Measurements from ENCODE around the gene STIM1.

Gene STIM1

DNA sequence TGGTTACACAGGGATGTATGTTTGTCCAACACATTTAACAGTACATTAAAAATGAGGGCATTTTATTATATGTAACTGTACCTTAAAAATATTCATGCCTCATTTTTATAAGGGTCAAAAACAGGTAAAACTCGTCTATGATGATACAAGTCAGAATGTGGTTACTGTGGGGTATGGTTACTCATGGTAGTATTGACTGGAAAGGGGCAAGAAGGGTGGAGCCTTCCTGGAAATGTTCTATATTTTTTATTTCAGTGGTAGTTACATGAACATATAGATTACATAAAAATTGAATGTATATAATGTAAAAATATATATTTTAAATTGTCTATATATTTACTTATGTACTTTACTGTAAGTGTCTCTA is 99.8 kb downstream of the STIM1 start:
- no peak for DNase-seq

DNA sequence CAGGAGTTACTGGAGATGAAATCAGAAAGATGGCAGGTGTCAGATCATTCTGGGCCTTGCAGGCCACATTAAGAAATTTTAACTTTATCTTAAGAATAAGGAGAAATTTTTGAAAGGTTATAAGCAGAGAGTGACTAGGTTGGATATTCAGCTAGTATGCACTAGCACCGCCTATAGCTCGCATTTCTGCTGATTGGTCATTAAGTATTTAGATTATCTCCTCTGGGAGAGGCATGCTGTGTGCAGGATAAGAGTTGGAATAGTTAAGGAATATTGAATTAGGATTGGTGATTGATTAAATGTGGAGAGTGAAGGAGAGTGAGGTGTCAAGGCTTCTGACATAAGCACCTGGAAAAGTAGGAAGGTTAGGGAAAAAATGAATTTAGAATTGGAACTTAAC is 100.6 kb downstream of the STIM1 start:
- DNase-seq: no peak

DNA sequence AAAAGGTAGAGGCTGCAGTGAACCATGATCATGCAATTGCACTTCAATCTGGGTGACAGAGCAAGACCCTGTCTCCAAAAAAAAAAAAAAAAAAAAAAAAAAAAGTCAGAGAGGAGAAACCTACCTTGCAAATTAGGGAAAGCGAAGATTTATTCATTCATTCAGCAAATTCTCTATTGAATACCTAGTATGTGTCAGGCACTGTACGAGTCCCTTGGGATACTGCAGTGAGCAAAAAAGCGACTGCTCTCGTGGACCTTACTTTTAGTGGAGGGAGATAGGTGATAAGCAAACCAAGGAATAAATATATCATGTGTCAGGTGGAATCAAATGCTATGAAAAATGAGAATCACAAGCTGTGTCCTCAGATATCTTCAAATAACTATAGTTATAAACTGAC is 101.3 kb downstream of the STIM1 start:
- DNase-seq: no peak

GRCh38 chr11:3957437-3957836 is 102.0 kb downstream of the STIM1 start:
- no peak for DNase-seq

GRCh38 chr11:3958281-3958680 is 102.8 kb downstream of the STIM1 start:
- DNase-seq: no peak

DNA sequence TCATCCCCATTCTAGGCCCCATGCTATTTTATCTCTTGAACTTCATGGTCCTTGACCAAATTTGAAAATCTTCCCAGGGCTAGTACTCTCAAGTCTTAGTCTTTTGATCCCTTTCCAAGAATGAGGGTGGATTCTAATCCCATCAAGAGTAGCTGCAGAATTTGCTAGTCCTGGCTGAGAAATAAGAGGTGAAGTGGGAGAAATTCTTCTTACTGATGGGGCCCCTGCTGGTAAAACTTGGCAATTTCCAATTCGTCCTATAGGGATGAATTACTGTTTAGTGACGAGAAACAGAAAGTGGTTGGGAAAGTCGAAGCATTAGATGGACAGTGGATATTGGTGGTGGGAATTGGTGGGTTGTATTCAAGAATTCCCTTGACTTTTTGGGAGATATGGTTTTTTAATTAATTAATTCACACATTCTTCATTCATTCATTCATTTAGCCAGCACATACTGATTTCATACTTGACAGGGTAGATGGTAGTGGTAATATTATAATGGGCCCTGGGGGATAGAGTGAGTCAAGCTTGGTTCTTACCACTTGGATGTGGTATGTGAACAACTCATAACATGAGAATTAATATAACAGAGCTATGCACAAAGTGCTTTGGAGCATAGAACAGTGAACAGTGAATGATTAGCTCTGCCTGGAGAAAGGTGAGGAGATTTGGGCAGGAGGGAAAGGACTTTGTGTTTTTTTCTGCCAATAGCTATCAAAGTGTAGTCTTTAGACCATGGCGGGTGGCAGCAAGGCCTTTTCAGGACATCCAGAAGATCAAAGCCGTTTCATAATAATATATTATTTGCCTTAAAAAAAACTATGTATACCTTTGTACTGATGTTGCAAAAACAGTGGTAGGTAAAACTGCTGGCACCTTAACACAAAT is 103.8 kb downstream of the STIM1 start:
- DNase-seq: no peak

- no peak for DNase-seq
Measured at GRCh38 chr11:3959903-3960265, 104.4 kb downstream of the STIM1 start.

- no peak for DNase-seq
Measured at GRCh38 chr11:3962406-3962840, 107.0 kb downstream of the STIM1 start.

- no peak for DNase-seq
Measured at GRCh38 chr11:3964056-3964455, 108.6 kb downstream of the STIM1 start.

GRCh38 chr11:3964935-3965604 is 109.6 kb downstream of the STIM1 start:
- DNase-seq: no peak

DNA sequence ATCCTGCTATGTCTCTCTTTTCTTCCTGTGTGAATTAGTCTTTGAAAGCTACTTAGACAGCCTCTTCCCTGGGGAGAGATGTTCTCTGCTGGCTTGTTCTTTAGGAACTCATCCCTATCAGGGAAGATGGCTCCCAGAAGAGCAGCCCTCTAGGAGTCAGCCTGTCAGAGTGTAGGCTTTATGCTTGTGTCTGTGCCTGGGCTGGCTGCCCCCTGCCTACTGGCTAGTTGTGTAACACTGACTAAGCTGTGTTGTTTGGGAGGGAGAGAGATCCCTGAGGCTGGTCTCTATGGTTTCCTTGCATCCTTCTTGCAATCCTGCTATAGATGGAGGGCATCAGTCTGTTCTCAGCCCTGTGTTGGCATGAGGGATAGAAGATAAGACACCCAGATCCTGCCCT is 112.2 kb downstream of the STIM1 start:
- no peak for DNase-seq

DNA sequence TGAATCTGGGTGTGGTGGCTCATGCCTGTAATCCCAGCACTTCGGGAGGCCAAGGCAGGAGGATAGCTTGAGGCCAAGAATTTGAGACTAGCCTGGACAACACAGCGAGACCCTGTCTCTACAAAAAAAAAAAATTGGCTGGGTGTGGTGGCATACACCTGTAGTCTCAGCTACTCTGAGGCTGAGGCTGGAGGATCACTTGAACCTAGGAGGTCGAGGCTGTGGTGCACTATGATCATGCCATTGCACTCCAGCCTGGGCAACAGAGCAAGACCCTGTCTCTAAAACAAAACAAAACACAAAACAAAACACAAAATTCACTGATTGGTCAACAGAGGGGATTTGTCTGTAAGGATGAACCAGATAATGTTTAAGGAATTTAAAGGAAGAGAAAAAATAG is 113.7 kb downstream of the STIM1 start:
- DNase-seq: no peak

DNA sequence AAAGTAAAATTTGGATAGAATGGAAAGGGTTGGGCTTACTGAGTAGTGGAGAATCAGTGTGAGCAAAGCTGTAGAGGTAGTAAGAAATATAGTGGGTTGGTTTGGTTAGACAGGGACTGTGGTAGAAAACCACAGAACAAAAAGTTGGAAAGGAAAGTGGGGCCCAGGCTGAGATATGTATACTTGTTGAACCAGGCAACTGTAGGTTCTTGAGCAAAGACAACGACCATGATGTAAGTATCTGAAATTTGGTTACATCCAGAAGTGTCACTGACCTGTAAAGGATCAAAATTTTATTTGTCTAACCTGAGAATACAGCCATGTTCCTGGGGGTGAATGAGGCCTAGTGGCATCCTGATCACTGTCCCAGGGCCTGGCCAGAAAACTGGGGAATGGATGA is 114.1 kb downstream of the STIM1 start:
- DNase-seq: no peak

- no peak for DNase-seq
Measured at GRCh38 chr11:3970108-3970507, 114.6 kb downstream of the STIM1 start.

GRCh38 chr11:3971756-3972404 is 116.4 kb downstream of the STIM1 start:
- no peak for DNase-seq

GRCh38 chr11:3972431-3972830 is 117.0 kb downstream of the STIM1 start:
- DNase-seq: no peak

- DNase-seq: no peak
Measured at GRCh38 chr11:3977078-3977477, 121.6 kb downstream of the STIM1 start.

- DNase-seq: no peak
Measured at GRCh38 chr11:3981084-3981633, 125.7 kb downstream of the STIM1 start.

DNA sequence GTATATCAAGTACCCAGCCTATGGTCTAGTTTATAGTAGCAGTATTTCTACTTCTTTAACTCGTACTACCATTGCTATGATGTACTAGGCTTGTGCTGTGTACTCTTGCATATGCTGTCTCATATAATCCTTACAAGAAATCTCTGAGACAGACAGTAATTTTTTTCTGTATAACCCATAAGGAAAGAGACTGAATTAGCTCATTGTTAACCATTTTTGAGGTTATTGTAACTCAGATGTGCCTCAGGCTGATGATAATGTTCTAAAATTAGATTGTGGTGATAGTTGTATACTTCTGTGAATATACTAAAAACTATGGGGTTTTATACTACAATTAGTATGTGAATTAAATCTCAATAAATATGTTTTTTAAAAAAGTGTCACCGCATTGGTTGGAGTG is 127.0 kb downstream of the STIM1 start:
- no peak for DNase-seq

GRCh38 chr11:3983101-3983500 is 127.6 kb downstream of the STIM1 start:
- DNase-seq: no peak

- no peak for DNase-seq
Measured at GRCh38 chr11:3984896-3985295, 129.4 kb downstream of the STIM1 start.

DNA sequence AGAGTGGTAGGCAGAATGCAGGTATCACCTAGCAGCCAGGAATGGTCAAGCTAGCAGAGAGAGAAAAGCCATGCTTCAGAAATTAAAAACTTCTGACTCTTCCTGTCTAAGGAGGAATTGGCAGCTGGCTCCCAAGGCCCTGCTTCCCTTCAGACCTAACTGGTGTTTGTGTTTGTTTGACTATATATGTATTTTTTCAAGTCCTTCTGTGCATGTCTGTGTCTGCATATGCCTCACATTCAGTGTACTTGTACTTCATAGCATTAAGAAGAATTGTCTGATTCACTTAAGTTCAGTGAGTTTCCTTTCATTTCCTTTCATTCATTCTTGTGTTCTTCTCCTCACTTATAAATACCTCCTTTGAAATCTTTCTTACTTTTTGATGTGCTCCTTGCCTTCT is 130.2 kb downstream of the STIM1 start:
- no peak for DNase-seq

DNA sequence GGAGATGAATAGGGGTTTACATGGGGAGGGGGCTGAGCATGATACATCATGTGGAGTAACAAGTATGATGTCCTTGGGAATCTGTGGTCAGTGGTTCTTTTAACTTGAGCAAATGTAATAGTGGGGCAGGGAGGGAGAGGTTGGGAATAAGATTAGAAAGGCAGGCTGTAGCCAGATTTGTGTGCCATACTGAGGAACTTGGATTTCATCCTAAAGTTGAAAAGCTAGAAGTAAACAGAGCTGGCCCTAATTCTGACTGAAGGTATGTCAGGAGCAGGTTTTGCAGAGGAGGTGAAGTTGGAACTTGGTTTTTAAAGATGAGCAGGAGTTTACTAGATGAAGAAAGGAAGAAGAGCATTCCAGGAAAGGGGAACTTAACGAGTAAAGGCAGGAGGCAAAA is 130.8 kb downstream of the STIM1 start:
- no peak for DNase-seq

Measured in islet precursor cell (in vitro differentiated cells).